Measurements from ENCODE around the gene SLC34A3.

Gene SLC34A3

DNA sequence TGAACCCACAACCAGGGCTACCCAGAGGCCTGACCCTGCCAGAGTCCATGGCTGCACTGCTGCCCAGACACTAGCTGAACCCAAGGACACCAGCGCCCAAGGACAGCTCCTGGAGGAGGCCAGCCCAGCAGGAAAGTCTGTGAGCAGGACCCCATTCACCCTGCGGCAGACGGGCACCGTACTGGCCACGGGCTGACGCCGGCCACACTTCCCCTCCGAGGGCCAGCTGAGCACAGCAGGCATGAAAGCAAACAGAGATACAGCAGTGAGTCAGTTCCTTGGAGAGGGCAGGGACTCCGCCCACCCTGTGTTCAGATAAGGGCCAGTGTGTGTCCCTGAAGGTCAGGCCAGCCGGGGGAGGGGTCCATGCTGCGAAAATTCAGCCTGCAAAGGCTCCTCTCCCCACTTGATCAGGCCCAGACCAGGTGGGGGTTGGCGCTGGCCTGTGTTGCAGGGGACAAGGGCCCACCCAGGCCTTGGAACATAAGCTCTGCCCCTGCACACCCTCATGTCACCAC, 11.9 kb upstream of the SLC34A3 start:
- no peak for DNase-seq

DNA sequence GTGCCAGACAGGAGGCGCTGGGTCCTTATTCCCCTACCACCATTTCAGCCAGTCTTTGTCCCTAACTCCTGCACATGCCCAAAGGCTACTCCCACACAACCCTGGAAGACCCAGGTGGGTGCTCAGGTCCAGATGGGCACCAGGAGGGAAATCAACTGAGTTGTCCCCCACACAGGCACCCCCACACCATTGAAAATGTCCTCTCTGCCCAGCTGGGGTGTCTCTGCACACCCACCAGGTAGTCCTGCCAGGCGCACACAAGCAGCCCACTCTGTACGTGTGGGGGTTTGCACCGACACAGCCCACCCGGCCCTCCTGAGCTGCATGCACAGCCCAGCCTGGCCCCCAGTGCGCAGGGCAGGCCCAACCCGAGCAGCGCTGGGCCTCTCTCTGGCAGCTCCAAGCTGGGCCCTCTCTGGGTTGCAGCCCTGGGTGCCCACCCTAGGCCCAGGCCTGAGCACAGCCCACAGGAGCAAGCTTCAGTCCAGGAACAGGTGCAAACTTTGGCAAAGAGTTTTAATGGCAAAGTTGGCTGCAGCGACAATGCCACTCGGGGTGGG, 10.9 kb upstream of the SLC34A3 start:
- DNase-seq = no peak

DNA sequence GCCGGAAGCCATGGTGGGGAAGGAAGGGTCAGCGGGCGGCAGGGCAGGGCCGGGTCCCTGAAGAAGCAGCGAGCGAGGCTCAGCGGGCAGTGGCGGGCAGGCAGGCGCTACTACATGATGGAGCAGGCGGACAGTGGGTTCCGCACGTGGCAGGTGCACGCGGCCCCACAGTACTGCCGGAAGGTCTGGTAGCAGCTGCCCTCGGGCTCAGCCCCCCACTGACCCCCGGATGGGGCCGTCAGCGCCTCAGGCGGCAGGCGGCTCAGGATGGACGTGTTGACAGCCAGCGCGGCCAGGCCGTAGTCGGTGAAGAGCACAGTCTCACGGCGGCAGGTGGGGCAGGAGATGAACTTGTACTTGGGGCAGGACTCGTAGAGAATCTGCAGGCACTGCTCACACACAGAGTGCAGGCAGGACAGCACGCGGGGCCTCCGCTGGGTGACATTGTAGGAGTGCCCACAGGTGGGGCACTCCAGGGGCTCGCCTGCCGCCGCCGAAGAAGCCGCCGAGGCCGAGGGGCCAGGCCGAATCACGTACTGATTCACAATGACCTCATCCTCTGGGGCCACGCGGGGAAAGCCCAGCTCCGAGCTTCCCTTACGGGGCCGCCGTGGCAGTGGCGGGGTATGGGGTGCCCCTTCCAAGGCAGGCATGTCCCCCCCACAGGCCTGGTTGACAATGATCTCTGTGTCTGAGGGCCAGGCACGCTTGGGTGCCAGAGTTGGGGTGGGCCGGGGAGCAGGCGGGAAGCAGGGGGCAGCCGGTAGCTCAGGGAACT, 10.2 kb upstream of the SLC34A3 start:
- DNase-seq = no peak

DNA sequence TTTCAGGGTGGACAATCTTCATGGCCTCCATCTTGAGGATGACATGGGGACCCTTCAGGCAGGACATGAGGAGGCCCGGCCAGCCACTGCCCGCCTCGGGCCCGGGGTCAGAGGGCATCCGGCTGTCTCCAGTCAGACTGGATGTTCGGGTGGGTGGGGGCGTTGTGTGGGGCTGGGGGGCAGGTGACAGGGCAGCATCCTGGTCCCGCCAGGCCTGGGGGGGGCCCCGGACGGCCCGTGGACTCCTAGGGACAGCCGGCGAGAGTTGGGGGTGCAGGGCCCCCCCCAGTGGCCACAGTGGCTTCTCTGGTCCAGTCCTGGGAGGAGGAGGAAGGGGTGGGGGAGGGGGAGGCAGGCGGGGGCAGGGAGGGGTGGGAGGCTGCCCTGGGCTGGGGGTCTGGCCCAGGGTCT, 9.6 kb upstream of the SLC34A3 start:
- no peak for DNase-seq

DNA sequence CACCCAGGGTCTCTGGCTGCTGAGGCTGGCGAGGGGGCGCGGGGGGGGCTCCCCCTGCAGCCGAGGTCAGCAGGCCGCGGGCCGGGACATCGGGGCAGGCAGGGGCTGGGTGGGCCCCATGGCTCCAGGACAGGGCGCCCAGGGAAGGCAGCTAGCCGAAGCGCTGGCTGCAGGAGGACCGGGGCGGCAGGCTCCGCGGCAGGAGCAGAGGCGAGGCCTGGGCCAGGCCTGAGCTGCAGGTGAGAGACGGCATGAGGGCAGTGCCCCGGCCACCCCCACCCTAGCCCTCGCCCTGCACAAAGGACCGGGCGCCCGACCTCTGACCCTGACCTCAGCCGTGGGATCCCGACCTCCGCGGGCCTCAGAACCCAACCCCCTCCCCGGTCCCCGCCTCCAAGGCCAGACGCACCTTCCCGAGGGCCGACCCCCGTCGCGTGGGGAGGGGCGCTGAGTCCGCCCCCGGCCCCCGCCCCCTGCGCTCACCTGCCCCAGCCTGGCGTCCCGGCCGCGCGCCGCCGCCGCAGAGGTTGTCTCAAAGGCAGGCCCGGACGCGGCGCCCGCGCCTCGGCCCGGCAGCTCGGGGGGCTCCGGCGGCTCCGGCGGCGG, 9.1 kb upstream of the SLC34A3 start:
- peak; percentile 19 for DNase-seq

DNA sequence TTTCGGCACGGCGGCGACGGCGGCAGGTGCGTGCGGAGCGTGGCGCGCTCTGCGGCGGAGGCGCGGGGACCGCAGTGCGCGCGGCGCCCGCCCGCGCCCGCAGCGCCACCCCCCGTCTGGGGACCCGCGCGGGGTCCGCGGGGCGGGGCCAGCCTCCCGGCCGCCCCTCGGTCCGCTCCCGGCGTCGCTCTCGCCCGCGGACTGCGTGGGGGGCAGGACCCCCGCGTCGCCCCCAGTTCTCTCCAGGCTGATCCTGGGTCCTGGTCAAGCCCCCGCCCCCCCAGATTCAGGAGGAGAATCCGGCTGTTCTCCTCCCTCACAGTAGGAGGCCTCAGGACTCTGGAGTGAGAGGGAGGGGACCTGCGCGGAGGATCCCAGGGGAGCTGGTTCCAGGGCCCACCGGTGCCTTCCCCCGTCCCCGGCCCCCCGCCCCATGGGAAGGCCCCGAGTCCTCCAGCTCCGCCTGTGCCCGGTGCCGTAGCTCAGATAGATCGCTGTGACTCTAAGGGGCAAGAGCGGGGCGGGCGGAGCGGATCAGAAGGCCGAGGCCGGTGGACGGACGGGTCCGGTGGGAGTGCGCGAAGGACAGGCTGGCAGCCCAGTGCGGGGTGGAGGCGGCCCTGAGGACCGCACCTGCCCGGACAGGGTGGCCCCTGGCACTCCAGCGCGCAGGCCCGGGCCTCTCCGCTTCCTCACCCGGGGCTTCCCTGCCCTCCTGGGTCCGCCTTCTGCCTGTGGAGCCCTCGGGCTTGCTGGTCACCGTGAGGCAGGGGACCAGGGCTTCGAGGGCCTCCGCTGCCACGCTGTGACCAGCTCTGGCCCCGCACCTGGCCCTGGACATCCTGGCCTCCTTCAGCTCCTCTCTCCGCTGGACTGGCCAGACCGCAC, 8.3 kb upstream of the SLC34A3 start, which contains the start of gene RNF208:
TSS of gene RNF208 (minus strand) at position 51 of the 888 bp plus-strand sequence. CDS start 1,028 bp downstream, outside the sequence.
- DNase-seq = no peak

DNA sequence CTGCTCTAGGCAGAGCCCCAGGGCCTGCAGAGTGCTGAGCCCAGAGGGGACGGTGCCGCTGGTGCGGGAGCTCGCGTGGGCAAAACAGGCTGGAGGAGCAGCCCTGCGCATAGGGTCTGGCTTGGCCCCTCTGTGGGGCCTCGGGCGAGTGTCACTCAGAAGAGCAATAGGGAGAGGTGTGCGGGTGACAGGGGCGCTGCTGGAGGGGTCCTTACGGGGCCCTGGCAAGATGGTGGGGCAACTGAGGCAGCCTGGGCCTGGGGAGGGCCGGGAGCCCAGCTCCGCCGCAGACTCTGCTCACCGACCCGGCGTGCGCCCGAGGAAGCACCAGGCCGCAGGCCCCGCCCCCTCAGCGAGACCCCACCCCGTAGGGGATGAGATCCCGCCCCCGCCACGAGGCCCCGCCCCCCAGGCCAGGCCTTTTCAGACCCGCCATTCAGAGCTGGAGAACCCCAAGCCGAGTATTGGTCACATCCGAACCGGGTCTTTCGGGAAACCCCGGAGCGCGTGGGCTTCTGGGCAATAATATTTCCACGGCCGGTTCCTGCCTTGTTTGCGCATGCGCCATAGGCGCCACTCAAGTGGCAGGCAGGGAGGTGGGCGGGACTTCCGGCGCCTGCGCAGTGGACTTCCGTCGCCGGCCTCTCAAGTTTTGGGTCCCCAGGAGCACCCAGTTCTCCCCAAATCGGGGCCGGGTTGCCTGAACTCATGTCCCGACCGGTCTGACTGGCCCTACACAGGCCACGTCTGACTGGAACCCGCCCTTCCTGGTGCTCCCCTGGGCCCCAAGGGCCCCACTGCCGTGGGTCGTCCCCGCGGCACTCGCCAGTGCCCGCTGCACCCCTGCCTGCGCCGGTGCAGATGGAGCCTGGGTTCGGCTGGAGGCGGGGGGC, 7.4 kb upstream of the SLC34A3 start:
- DNase-seq = peak; percentile 99

DNA sequence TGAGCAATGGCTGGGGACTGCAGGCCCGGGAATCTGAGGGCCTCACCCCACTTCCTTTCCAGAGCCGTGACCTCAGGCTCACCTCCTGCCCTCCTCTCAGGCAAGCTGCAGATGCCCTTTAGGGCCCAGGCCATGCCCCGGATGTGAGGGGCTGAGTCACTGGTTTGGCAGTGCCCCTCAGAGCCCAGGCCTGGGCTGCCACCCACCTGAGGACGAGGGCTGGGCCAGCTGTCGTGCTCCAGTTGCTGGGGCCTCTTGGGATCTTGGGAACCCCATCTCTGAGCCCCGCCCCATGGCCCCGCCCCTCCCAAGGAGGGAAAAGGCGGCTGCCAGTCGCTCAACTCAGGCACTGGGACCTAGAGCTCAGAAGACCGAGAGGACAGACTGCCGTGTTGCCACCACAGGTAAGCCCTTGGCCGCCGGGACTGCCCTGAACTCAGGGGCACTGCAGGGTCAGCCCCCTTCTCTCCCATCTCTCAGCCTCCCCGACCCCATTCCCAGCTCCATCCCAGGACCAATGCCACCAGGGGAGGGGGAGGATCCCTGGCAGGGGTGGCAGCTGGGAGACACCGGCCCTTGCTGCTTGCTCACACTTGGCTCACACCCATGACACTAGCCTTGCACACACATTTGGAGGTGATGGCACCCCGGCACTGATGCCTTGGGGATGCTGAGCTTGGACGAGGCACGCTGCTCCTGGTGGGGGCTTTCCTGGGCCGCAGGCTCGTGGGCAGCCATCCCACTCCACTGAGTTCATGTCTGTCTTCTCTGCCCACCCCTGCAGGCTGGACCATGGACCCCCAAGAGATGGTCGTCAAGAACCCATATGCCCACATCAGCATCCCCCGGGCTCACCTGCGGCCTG, 5.6 kb upstream of the SLC34A3 start, which contains the start of gene CYSRT1:
TSS of gene CYSRT1 (plus strand) at position 345 of the 865 bp plus-strand sequence. CDS start at position 793, 448 bp downstream.
- peak; percentile 15 for DNase-seq

DNA sequence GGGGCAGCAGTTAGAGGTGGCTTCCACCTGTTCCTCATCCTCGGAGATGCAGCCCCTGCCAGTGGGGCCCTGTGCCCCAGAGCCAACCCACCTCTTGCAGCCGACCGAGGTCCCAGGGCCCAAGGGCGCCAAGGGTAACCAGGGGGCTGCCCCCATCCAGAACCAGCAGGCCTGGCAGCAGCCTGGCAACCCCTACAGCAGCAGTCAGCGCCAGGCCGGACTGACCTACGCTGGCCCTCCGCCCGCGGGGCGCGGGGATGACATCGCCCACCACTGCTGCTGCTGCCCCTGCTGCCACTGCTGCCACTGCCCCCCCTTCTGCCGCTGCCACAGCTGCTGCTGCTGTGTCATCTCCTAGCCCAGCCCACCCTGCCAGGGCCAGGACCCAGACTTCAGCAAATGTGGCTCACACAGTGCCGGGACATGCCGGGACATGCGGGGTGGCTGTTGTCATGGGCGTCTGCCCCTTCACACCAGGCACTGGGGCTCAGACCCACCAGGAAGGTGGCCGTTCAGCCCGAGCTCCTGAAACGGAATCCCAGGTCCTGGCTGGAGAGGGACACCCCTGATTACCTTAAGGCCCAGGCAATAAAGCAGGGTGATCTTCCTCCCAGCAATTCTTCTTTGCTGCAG, 4.9 kb upstream of the SLC34A3 start:
- no peak for DNase-seq

DNA sequence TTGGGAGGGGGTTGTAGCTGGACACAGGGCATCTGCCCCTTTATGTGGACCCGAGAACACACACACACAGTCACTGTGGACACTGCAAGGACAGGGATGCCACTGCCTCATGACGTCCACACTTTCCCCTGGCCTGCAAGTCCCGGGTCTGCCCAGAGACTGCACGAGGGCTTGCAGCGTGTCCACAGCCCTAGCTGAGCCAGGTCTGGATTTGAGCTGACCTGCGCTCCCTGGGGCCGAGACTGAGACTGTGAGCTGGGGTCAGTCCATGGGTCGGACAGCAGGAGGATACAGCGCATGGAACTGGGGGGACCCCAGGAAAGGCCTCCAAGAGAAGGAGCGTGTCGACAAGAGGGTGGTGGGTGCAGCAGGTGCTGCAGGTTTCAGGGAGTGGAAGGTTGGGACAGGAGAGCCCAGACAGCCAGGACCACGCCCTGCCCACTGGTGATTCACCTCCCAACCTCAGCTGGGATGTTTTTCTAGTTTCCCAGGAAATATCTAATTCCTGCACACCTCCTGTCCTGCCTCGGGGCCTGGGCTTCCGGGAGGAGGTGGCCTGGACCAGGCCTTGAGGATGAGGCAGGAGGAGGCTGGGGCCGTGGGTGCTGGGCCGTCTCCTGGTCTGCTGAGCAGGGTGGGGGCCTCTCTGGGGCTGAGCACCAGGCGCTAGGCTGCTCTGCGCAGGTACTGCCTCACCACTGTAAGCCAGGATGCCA, 4.2 kb upstream of the SLC34A3 start:
- no peak for DNase-seq

DNA sequence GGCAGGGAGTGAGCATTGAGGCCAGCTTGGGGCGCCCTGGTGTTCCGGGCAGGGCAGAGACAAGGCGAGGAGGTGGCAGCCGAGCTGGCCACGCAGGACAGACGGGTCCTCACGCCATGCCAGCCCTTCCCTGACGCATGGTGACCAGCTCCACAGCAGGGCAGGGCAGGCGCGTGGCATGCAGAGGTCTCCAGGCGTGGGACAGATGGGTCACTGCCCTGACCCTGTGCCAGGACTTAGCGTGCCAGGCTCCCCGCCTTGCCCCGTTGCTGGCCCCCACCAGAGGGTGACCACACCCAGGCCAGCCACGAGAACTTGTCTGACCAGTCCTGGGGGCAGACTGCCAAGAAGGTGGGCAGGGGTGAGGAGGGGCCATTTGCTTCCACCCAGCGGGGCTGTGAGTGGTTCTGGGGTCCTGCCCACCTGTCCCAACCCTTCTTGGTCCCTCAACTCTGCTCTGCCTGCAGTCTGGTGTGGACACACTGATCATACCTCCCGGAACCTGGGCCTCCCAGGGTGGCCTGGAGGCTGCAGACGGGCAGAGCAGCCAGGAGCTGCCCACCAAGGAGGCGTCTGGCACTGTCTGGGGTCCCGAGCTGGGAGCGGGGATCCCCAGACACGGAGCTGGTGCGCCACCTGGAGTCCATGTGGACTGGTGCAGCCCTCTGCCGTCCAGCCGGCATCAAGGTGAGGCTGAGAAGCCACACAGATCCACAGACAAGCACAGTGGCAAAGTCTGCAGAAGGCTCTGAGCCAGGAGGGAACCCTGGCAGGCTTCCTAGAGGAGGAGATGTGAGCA, 3.4 kb upstream of the SLC34A3 start, which contains the start of gene RNF224:
TSS of gene RNF224 (plus strand) at position 449 of the 799 bp plus-strand sequence. CDS start 834 bp downstream, outside the sequence.
- DNase-seq = peak; percentile 85

DNA sequence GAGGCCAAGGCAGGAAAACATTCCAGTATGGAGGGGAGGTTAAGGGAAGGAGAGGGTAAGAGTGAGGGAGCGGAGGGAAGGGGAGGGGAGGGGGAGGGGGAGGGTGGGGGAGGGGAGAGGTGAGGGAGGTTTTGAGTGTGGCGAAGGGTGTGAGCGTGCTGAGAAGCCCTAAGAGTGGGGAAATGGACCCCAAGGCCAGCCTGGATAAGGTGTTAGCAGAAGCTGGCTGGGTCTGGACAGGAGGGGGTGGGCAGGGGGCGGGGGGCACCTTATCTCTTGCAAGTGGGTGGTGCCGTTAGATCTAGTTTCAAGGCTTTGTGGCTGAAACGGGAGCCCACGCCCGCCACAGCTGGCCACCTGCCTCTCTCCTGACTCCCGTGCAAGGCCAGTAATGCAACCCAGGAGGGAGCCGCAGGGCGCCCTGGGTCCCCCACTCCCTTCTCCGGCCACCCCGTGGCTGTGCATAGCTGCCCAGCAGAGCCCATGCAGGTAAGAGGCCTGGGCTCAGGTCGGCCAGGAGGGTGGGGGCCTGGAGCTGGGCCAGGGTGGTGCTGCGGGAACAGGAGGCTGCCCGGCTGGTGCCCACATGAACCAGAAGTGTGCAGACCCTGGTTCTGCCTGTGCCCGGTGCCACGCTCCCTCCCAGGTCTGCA, 2.7 kb upstream of the SLC34A3 start:
- no peak for DNase-seq

DNA sequence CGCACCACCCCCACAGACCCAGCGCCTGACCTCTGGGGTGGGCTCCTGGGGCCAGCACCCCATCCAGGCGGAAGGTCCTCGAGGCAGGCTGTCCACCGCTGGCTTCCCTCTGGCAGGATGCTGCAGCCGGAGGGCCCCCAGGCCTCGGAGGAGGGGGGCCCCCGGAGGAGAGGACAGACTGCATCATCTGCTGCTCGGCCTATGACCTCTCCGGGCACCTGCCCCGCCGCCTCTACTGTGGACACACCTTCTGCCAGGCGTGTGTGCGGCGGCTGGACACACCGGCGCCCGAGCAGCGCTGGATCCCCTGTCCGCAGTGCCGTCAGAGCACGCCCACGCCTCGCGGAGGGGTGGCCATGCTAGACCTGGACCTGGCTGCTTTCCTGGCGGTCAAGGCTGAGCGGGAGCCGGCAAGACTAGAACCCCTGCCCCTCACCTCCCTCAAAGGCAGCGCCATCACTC, 2.2 kb upstream of the SLC34A3 start:
- DNase-seq = no peak

DNA sequence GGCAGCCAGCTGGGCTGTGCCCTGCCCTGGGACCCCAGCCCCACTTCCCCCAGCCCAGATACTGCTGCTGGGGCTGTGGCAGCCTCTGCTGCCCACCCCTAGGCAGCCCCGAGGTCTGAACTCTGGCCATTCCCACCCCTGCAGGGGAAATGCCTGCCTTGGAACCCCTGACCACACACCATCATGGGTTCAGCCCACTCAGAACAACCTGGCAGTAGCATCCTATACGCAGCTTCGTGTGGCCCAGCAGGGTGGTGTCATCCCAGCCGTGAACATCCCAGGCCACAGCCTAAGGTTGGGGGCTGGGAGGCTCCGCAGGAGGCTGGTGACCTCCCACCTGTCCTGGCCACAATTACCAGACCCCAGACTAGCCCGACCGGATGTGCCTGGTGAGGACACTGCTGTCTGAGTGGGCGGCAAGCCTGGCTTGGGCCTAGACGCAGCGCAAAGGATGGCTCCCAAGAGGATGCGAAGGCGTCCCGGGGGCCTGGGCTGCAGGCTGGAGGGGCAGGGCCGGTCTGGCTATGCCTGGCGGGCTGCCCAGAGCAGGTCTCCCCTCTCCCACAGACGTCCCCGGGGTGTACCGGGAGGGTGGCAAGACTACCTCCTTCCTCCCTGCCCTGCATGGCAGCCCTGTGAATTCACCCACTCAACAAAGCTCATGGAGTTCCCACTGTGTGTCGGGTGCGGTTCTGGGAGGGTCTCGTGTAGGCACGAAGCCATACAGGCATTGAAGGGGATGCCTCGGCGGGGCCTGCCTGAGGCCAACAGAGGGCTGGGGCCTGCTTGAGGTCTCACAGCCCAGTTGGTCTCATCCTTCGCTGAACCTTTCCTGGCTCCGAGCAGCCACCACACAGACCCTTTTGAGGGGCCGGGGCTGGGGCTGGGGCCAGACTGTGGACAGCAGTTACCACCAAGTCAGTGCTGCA, 1.5 kb upstream of the SLC34A3 start:
- DNase-seq = no peak

DNA sequence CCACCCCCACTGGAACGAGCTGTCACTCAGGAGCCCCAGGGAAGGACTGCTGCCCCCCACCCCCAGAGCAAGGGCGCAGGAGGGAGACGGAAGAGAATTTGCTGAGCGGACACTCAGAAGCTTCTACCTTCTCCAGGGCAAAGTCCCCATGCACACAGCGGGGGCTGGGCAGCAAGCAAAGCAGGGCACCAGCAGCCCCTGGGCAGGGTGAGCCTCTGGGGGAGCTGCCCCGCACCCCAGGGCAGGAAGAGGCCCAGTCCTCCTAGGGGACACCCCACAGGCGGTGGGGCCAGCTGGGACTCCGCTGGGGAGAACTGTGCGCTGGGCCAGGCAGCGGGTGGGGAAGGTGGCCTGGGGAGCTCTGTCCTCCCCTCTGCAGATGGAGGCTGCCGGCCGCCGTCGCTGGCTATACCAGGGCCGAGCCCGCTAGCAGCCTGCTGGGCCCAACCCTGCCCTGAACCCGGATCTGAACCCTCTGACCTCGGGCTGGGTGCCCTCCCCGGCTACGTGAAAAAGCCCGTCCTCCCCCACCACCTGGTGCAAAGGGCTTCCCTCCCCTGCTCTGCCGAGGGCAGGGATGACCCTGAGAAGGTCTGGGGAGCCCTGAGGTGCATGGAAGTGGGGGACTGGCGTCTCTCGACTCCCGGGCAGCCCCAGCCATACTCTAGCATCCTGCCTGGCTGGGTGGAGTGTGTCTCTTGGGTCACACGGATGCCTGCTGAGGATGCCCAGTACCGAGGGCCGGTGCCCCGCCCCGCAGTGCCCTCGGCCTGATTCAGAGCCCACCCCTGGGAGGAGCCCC, 597 bp upstream of the SLC34A3 start:
- DNase-seq = no peak

Data from CD4-positive, alpha-beta T cell treated with Interleukin-17A for 1 hour (primary cell).